Esophagus (tissue), 2 donors: ENCODE measurements around the gene CPTP. TPM values are rescaled to one million over a fixed set of nuclear protein-coding genes. Genes with fewer than 3 reads are reported as not detected.

Experiments used
- H3K27ac ChIP-seq, 2 donors: one replicate each; pipeline ENCODE4 v1.5.1; 2013; ENCODE audit warnings: low read depth in 2 of 2, mild to moderate bottlenecking in 2 of 2, inconsistent platforms in 1 of 2, low read length in 1 of 2, moderate library complexity in 1 of 2
- H3K27me3 ChIP-seq, 2 donors: one replicate each; pipeline ENCODE4 v1.6.1; 2013; ENCODE audit warnings: low read length in 2 of 2, control low read depth in 1 of 2, mild to moderate bottlenecking in 1 of 2; ENCODE audit not compliant: insufficient read depth in 2 of 2, control insufficient read depth in 1 of 2
- H3K36me3 ChIP-seq, 2 donors: one replicate each; pipeline ENCODE4 v1.6.1; 2013; ENCODE audit warnings: low read length in 1 of 2; ENCODE audit not compliant: control insufficient read depth in 2 of 2, insufficient read depth in 2 of 2
- H3K4me1 ChIP-seq, 2 donors: one replicate each; pipeline ENCODE4 v1.6.1; 2013; ENCODE audit warnings: low read length in 1 of 2; ENCODE audit not compliant: control insufficient read depth in 2 of 2, insufficient read depth in 2 of 2
- H3K4me3 ChIP-seq, 2 donors: one replicate each; pipeline ENCODE4 v1.5.1; 2013; ENCODE audit warnings: low read length in 2 of 2, mild to moderate bottlenecking in 2 of 2, low read depth in 1 of 2, moderate library complexity in 1 of 2
- H3K9me3 ChIP-seq, 2 donors: one replicate each; pipeline ENCODE4 v1.6.1; 2013; ENCODE audit warnings: mild to moderate bottlenecking in 2 of 2, low read depth in 1 of 2, low read length in 1 of 2, moderate library complexity in 1 of 2; ENCODE audit not compliant: control insufficient read depth in 2 of 2, insufficient read depth in 1 of 2
- WGBS, 2 donors: extraction: QIAGEN DNeasy Blood & Tissue Kit; methylation state at CpG; one replicate each; pipeline ENCODE4 v1.1.7; 2013; 5-methylcytosine and 5-hydroxymethylcytosine counted together
- polyA plus RNA-seq, 2 donors: library from polyadenylated mRNA; stranded (reverse); fragments of 200-250 nt; gene quantifications; one replicate each; pipeline ENCODE4 v1.2.3, GENCODE V29; 2013
- donor health status: healthy with polysubstance abuse.
- donor health status: Bipolar disorder and iron deficiency.

The CPTP gene
- polyA plus RNA-seq, 2 donors: 38.3 to 73.1 TPM

DNA sequence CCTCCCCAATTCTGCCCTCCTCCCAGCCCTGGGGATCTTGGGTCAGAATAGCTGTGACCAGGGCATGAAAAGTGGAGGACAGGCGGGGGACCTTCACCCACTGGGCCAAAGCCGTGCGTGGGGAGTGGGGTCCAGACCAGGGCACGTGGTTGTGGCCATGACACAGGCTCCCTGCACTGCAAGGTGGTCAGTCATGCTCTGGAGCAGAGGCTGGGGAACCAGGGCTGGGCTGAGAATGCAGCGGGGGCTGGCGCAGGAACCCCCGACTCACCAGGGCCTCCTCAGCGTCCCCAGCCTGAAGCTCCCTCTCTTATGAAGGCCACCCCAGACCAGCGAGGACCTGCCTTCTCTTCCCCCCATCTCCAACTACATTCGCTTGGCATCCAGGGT, 21.9 kb downstream of the CPTP start:
- Histone ChIP-seq H3K36me3 (peaks cover 0 to 14% of the 10 kb centered on the region in 2 donors), H3K27ac (peak overlapping the region in 1 of 2 donors; percentile 97), H3K4me1 (peaks cover 24 to 44% of the 10 kb centered on the region in 2 donors), H3K27me3 (no peaks in the 10 kb centered on the region), H3K9me3 (no peaks in the 10 kb centered on the region), H3K4me3 (peak overlapping the region in 1 of 2 donors; percentile 96)
- 86 to 89% methylated on average over 10 of the region's 10 CpGs for WGBS, 2 donors

DNA sequence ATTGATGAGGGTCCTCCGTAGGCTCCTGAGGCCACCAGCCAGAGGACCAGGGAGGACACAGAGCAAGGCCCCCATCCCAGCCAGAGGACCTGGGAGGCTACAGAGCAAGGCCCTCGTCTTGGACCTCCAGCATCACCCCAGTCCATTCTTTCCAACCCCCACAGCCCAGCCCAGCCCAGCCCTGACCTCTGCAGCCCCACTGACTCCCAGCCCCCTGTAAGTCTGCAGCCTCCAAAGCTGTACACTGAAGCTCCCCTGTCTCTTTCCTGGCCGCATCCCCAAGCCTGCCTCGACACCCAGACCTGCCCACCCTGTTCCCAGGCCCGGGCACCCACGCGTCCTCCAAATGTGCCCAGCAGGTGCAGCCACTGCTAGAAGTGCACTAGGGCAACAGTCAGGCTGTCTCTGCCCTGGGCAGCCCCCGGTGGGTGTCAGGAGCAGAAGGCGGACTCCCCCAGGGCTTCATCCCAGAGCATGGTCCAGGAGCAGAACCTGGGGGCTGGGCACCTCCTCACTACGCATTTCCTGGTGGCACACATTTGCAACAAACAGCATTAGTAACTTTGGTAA, 22.5 kb downstream of the CPTP start:
- Histone ChIP-seq H3K4me1 (peaks cover 24 to 44% of the 10 kb centered on the region in 2 donors), H3K4me3 (peak overlapping the region; percentile 85 to 96), H3K36me3 (peaks cover 0 to 8% of the 10 kb centered on the region in 2 donors), H3K27me3 (no peaks in the 10 kb centered on the region), H3K27ac (peak overlapping the region; percentile 88 to 97), H3K9me3 (no peaks in the 10 kb centered on the region)
- 67 to 73% methylated on average over 10 of the region's 10 CpGs for WGBS, 2 donors

DNA sequence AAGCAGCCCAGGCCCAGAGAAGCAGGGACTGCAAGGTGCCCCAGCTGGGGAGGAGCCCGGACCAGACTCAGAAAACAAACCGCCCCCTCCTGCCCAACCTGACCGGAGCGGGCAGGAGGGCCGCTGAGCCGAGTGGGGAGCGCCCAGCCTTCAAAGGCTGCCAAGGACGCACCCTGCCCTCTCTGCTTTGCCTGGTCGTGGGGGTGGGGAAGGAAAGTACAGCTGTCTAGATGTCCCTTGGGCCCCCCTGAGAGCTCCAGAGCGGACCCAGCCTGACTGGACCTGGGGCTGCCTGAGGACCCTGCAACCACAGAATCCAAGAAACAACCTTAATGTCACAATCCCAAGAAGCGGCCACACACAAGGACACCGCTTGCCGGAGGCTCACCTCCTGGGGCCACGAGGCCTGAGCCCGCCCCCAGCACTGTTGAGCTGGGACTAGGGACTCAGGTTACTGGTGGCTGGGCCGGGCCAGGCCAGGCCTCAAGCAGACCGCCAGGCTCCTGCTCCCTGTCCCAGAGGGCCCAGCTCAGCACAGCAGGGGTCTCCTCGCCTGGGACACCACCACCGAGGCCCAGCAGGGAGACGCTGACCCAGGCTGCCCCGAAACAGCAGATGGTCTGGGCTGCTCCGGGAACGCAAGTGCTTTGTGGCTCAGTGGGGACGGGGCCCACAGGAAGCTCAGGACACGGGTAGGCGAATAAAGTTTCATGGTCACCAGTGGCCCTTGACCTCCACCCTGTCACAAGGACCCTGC, 23.2 kb downstream of the CPTP start:
- Histone ChIP-seq H3K27ac (peak overlapping the region; percentile 88 to 97), H3K9me3 (no peaks in the 10 kb centered on the region), H3K27me3 (no peaks in the 10 kb centered on the region), H3K36me3 (peaks cover 0 to 6% of the 10 kb centered on the region in 2 donors), H3K4me1 (peaks cover 24 to 44% of the 10 kb centered on the region in 2 donors), H3K4me3 (peak overlapping the region; percentile 85 to 96)
- 24 to 29% methylated on average over 26 of the region's 26 CpGs for WGBS, 2 donors

DNA sequence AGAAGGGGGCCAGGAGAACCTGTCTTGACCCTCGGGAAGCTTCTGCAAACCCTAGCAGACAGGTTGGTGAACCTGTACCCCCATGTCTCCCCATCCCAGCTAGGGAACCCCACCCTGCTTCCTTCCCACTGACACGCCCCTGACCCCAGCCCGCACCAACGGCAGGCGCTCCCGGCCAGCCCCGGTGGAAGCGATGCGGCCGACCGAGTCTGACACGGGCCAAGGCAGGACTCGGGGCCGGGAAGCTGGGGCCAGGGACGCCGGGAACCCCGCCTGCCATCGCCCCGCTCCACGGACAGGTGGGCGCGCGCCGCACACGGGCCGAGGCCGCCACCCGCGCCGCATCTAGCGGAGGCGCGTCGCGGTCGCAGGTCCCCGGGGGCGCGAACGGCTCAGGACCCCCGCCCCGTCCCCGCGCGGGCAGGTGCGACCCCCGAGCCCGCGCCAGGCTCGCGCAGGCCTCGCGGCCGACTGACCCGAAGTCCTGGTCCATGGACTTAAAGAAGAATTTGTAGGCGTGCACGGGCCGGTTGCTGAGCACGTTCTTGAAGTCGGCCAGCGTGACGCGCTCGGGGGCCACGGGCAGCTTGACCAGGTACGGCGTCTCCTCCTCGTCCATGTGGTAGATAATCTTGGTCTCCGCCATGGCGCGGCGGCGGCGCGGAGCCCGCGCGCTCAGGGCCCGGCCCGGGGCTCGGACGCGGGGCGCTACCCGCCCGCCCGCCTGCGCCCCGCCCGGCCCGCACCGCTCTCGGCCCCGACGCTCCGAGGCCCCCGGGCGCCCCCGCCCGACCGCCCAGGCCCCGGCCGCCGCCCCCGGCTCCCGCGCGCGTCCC, 24.0 kb downstream of the CPTP start:
- Histone ChIP-seq H3K4me1 (peaks cover 24 to 45% of the 10 kb centered on the region in 2 donors), H3K36me3 (peaks cover 0 to 6% of the 10 kb centered on the region in 2 donors), H3K9me3 (no peaks in the 10 kb centered on the region), H3K4me3 (peak overlapping the region; percentile 85 to 96), H3K27ac (peak overlapping the region; percentile 88 to 97), H3K27me3 (peaks cover 0 to 3% of the 10 kb centered on the region in 2 donors)
- WGBS, 2 donors: 1% methylated on average over 81 to 109 of the region's 109 CpGs

DNA sequence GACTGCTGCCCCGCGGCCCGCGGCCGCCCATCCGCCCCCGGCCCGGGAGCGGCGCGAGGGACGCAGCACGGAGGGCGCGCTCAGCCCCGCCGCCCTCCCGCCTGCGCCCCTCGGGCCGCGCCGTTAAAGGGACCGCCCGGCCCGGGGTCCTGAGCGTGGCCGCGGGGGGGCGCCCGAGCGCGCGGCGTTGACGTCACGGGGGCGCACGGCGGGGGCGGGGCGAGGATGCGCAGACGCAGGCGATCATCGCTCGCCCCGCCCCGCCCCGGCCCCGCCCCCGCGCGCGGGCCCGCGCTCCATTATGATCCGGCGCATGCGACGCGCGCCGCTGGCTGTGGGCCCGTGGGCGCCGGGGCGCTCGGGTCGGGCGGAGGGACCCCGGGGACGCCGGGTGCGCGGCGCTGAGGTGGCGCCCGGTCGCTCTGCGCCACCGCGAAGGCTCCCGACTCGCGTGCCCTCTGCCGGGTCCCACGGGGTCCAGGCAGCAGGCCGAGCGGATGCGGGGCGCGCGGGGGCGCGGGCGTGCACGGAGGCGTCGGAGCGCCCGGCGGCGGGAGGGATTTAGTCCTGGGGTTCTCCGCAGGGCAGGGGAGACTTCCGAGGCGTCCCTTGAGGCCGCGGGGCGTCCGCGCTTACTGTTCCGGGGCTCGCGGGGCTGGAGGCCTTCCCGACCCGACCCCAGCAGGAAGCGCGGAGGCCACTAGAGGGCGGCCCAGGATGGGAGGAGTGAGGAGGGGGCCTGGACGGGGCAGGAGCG, 24.8 kb downstream of the CPTP start, which contains the start of gene DVL1:
DVL1 (minus strand) TSS at position 163 of the 757 bp plus-strand sequence. CDS start 353 bp downstream, outside the sequence.
- Histone ChIP-seq H3K9me3 (no peaks in the 10 kb centered on the region), H3K36me3 (peaks cover 0 to 1% of the 10 kb centered on the region in 2 donors), H3K27ac (peak within 1 kb of the TSS; percentile 88 to 97), H3K4me1 (peaks cover 29 to 44% of the 10 kb centered on the region in 2 donors), H3K4me3 (peak within 1 kb of the TSS; percentile 85 to 96), H3K27me3 (peaks cover 0 to 3% of the 10 kb centered on the region in 2 donors)
- WGBS, 2 donors: 1% methylated on average over 86 to 121 of the region's 122 CpGs

DNA sequence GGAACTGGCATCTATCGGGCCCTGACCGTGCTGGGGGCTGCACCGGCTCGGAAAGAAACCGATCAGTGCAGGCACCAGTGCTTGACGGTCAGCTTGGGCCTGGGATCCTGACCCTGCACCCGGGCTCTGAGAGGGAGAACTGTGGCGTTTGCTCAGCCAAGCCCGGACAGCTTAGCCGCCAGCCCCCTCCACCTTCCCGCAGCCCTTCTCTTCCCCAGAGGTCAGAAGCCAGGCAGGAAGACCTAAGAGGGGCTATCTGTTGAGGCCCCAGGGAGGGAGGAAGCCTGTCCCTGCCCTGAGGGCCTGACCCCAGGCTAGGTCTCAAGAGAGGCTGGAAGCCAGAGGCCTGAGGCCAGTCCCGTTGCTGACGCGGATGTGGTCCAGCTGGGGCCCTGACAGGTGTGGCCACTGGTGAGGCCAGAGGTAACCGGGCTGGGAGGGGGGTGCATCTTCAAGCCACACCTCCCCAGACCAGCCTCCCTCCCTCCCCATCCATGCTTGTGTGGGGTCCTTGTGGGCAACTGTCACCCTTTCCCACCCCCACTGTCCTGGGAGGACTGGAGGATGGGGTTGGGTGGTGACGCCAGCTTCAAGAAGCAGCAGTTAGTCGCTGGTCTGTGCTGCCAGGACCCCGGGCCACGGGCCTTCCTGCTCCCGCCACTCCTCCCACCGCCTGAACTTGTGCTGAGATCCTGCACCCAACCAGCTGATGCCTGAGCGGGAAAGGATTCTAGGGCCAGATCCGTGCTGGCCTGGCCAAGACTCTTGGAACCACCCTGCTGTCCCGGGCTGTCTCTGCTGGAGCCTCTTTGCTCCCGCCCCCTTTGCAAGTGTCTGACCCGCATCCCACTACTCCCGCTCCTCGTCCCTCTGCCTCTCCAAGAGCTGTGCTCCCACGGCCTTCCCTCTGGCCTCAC, 27.2 kb downstream of the CPTP start:
- peaks cover 0 to 3% of the 10 kb centered on the region in 2 donors for H3K27me3 ChIP-seq
- peak overlapping the region in 1 of 2 donors; percentile 42 for H3K27ac ChIP-seq
- peaks cover 13 to 24% of the 10 kb centered on the region in 2 donors for H3K4me1 ChIP-seq

DNA sequence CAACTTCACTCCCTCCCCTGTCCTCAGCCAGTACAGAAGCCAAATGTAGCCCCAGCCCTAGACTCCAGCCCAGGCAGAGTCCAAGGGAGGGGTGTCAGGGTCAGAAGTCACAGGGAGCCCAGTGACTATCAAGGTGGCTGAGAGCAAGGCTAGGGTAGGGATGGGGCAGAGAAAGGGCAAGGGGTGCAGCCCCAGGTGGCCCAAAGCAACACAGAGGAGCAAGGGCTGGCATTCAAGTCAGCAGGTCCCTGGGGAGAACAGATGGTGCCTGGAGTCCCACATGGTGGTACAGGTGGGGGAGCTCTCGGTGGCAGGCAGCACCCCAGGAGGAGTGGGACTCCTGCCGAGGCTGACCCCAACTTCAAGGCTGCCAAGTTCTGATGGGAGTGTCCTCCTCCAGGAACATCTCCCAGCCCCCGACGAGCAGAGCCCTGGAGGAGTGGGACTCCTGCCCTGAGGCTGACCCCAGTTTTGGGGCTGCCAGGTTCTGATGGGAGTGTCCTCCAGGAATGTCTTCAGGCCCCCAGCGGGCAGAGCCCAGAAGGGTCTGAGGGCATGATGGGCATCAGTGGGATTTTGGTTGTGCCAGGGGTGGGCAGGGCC, 28.3 kb downstream of the CPTP start:
- WGBS, 2 donors: 20 to 23% methylated on average over 4 to 5 of the region's 5 CpGs
- peaks cover 0 to 3% of the 10 kb centered on the region in 2 donors for H3K27me3 ChIP-seq
- H3K4me3 ChIP-seq: no peak overlapping the region
- H3K4me1 ChIP-seq: peaks cover 12 to 19% of the 10 kb centered on the region in 2 donors
- no peaks in the 10 kb centered on the region for H3K9me3 ChIP-seq
- no peak overlapping the region for H3K27ac ChIP-seq
- no peaks in the 10 kb centered on the region for H3K36me3 ChIP-seq

More for the DNA sequence above, 27.2 kb downstream of the CPTP start:
- WGBS, 2 donors: 50 to 58% methylated on average over 24 to 29 of the region's 29 CpGs
- no peak overlapping the region for H3K4me3 ChIP-seq
- H3K9me3 ChIP-seq: no peaks in the 10 kb centered on the region
- H3K36me3 ChIP-seq: no peaks in the 10 kb centered on the region
